ENCODE results near the gene SGPL1. TPM values are rescaled to one million over a fixed set of nuclear protein-coding genes. Genes with fewer than 3 reads are reported as not detected.

The SGPL1 gene
- total RNA-seq, 1 experiment from 2014 or later = 52.6 TPM

GRCh38 chr10:70775679-70776454 lies 39.9 kb upstream of the SGPL1 start:
- Histone ChIP-seq H3K27me3 (ENCODE audit: insufficient read depth, low read length) (no peaks in the 10 kb centered on the region), H3K9ac (ENCODE audit: extremely low read depth, insufficient read length, low read length) (no peak overlapping the region), H3K4ac (ENCODE audit: low read depth, low read length) (no peak overlapping the region), H2AFZ (ENCODE audit: low read length) (no peak overlapping the region), H2BK120ac (ENCODE audit: low read depth, low read length, poor library complexity, severe bottlenecking) (no peak overlapping the region), H4K91ac (ENCODE audit: insufficient read length, low read depth, low read length) (no peak overlapping the region), H3K18ac (ENCODE audit: insufficient read length, low read depth, low read length) (no peak overlapping the region), H2BK20ac (ENCODE audit: low read depth, low read length, poor library complexity, severe bottlenecking) (no peak overlapping the region), H3K79me2 (ENCODE audit: insufficient read depth, low read length) (no peaks in the 10 kb centered on the region), H2BK5ac (ENCODE audit: insufficient read length, low read length) (no peak overlapping the region), H3K56ac (ENCODE audit: insufficient read length, low read depth, low read length) (no peak overlapping the region), H2BK12ac (ENCODE audit: insufficient read length, low read depth, low read length) (no peak overlapping the region), H4K5ac (ENCODE audit: insufficient read length, low read depth, low read length) (no peak overlapping the region), H3K9me3 (ENCODE audit: control insufficient read depth, low read depth, low read length) (no peaks in the 10 kb centered on the region), H3K27ac (ENCODE audit: insufficient read length, low read depth, low read length) (no peak overlapping the region), H4K20me1 (ENCODE audit: control insufficient read depth, insufficient read depth, insufficient read length) (peaks cover 2% of the 10 kb centered on the region), H3K14ac (ENCODE audit: insufficient read depth, low read length) (no peak overlapping the region), H3K4me2 (ENCODE audit: insufficient read depth, insufficient read length, low read length) (no peak overlapping the region), H2AK5ac (ENCODE audit: insufficient read length, low read length) (no peak overlapping the region), H3K23me2 (ENCODE audit: insufficient read length, low read depth, low read length, poor library complexity, severe bottlenecking) (no peaks in the 10 kb centered on the region), H2BK15ac (ENCODE audit: low read depth, low read length) (no peak overlapping the region), H3K4me1 (ENCODE audit: insufficient read depth, low read length) (no peaks in the 10 kb centered on the region), H3K23ac (ENCODE audit: insufficient read length, low read depth, low read length) (no peak overlapping the region), H4K8ac (replicated peaks; ENCODE audit: insufficient read length, low read depth, low read length) (no peak overlapping the region), H3K79me1 (ENCODE audit: insufficient read depth, low read depth, low read length, poor library complexity, severe bottlenecking) (no peaks in the 10 kb centered on the region), H3T11ph (ENCODE audit: low read length) (no peak overlapping the region)
- peaks cover 5 to 14% of the 10 kb centered on the region in 2 experiments; a peak in 3 of 4 replicates for H3K4me1 Mint-ChIP-seq
- no peak for TF ChIP-seq CTCF (conservative IDR thresholded peaks at IDR 0.05)
- WGBS (ENCODE audit: extremely low coverage, insufficient read length, low lambda C conversion rate) = no CpG with 5 or more reads among the region's 13 CpGs
- H3K27me3 Mint-ChIP-seq (ENCODE audit: low read depth) = peaks cover 1% of the 10 kb centered on the region
- H3K36me3 Mint-ChIP-seq (ENCODE audit: insufficient read depth in 1 of 3, low read depth in 3 of 3) = no peaks in the 10 kb centered on the region; a peak in 2 of 7 replicates
- no peak overlapping the region for H3K27ac Mint-ChIP-seq
- no peak overlapping the region for H3K4me3 Mint-ChIP-seq
- no peaks in the 10 kb centered on the region for H3K9me3 Mint-ChIP-seq
- peak; percentile 24 for DNase-seq
